AG04449 (cell line): ENCODE data around the gene EVC.

Experiments used
- CTCF ChIA-PET: fragments of 350-600 bp; formaldehyde crosslinking; extraction: SDS; loops from one replicate; lab custom pipeline; 2021; ENCODE audit warnings: antibody characterized with exemption; lab: Yijun Ruan, JAX
- POLR2A ChIA-PET: fragments of 400-600, 350-600 bp; formaldehyde crosslinking; extraction: SDS; loops from one replicate; lab custom pipeline; 2020; ENCODE audit warnings: antibody characterized with exemption, inconsistent platforms; lab: Yijun Ruan, JAX
- DNase-seq: peaks from one replicate; pipeline ENCODE4 v3.0.0-alpha.2; 2010; ENCODE audit warnings: low read depth, low spot score
- H3K4me3 ChIP-seq: 2 replicates; pipeline ENCODE4 v1.5.1; 2011; ENCODE audit warnings: low read depth, mild to moderate bottlenecking, control low read depth, low read length
- CTCF ChIP-seq: IDR thresholded peaks from one replicate; pipeline ENCODE4 v1.5.1; 2011; ENCODE audit warnings: mild to moderate bottlenecking, moderate library complexity, low read length, control low read depth, inconsistent platforms; ENCODE audit not compliant: insufficient read depth; ENCODE audit errors: missing control alignments

Gene EVC

GRCh38 chr4:5730436-5730835 lies 19.4 kb downstream of the EVC start:
- ChIA-PET CTCF (interaction anchor here (0.5 to 2.2 kb wide), 3 partner anchors 10 to 61 kb away, joined by 3 to 7 read pairs (median 3); no protein-coding TSS in a partner anchor), POLR2A (no interaction called here)
- TF ChIP-seq CTCF: no peak
- no peak overlapping the region for H3K4me3 ChIP-seq
- DNase-seq: no peak

DNA sequence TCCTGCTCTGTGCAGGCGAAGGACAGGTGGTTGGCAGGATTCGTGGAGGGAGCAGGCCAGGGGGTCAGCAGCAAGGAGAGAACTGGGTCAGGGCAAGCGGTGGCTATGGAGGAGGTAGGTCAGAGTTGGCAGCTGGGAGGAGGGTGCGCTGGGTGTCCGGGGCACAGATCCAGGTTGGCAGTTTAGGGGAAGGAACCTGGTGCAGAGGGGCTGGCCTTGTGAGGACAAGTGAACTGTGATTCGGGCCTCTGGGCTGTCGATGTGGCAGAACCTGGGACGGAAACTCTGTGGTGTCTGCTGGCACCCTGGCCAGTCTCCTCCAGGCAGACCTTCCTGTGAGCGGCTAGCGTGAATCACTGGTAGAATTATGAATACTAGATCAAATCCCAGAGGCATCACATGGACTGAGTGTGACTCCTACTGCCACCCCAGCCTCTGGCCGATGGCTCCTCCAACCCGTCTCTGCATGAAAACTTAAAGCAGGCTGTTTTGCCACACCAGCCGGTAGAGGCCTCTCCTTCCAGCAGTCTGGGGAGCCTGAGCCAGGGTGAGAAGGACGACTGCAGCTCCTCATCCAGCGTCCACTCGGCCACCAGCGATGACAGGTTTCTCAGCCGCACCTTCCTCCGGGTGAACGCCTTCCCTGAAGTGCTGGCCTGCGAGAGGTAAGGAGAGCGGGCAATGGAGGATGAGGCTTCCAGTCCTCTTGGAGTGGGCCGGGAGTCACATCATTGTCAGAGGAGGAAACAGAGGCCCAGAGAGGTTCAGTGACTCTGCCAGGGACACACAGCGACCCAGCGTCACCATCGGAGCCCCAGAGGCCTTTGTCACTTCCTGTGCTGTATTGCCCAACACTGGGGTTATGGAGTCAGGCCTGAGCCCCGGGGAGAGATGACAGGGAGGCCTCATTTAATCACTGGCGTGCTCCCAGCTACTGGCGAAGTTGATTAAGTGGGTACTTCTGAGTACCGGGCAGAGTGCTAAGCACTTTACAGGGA lies 20.3 kb downstream of the EVC start:
- ChIA-PET POLR2A (no interaction called here), CTCF (interaction anchor here (1.1 to 2.2 kb wide), 2 partner anchors 11 to 60 kb away, joined by 3 to 7 read pairs; no protein-coding TSS in a partner anchor)
- TF ChIP-seq CTCF: no peak
- H3K4me3 ChIP-seq: no peak overlapping the region
- DNase-seq: no peak

DNA sequence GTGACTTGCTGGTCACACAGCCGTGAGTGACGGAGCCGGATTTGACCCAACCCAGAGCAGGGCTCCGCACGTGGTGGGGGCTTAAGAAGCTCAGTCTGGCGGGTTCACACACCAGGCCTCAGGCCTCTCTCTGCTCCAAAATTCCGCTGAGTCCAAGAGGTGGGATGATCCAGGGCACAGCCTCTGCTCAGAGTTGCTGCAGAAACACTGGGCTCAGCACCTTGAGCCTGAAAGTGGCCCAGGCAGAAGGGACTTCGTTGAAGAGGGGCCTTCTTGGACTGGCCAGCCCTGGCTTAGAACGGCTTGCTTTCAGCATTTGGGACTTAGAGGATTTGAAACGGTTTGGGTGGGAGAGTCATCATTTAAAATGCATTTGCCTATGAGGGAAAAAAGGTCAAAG lies 21.2 kb downstream of the EVC start:
- POLR2A ChIA-PET: no interaction called here

DNA sequence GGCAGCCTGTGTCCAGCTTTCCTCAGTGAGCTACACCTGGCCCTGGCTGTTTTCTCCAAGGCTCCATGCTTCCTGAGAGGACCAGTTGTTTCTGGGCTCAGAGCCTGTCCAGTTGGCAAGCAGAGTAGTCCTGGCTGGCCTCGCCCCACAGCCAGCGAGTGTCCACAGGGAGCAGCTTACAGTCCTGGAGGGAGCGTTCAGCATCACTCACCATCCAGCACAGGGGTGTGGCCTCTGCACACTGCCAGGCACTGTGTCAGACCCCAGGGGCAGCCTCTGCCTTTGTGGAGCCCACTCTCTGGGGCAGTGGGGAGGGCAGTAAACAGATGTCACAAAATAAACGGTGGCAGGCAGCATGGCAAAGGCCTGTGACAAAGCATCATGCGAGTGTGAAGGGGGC lies 23.9 kb downstream of the EVC start:
- CTCF ChIA-PET: interaction anchor here (1.0 kb wide), 1 partner anchor 55 kb away, joined by 4 read pairs; no protein-coding TSS in a partner anchor

More for the DNA sequence above, 21.2 kb downstream of the EVC start:
- no peak for DNase-seq
- TF ChIP-seq CTCF: no peak
- CTCF ChIA-PET: interaction anchor here (1.4 kb wide), 1 partner anchor 58 kb away, joined by 4 read pairs; no protein-coding TSS in a partner anchor
- H3K4me3 ChIP-seq: no peak overlapping the region

GRCh38 chr4:5735463-5735862 lies 24.5 kb downstream of the EVC start:
- POLR2A ChIA-PET: interaction anchor here (0.9 to 1.1 kb wide), 2 partner anchors 13 to 27 kb away, joined by 3 to 4 read pairs; partner anchors contain the start of gene EVC2

More for the DNA sequence above, 23.9 kb downstream of the EVC start:
- no peak for DNase-seq
- no peak for TF ChIP-seq CTCF
- no peak overlapping the region for H3K4me3 ChIP-seq
- POLR2A ChIA-PET: interaction anchor here (1.1 kb wide), 1 partner anchor 13 kb away, joined by 4 read pairs; no protein-coding TSS in a partner anchor

More at GRCh38 chr4:5735463-5735862, 24.5 kb downstream of the EVC start:
- CTCF ChIA-PET: interaction anchor here (1.0 kb wide), 1 partner anchor 55 kb away, joined by 4 read pairs; no protein-coding TSS in a partner anchor
- TF ChIP-seq CTCF: no peak
- H3K4me3 ChIP-seq: no peak overlapping the region
- DNase-seq: no peak
